Gastrocnemius medialis (tissue), 4 donors: Measurements from ENCODE around the gene CHAF1A. TPM values are rescaled to one million over a fixed set of nuclear protein-coding genes. Genes with fewer than 3 reads are reported as not detected.

Experiments used
- ATAC-seq, 2 donors: fragments of 150-250 bp; one replicate each; pipeline ENCODE4 v1.9.1; 2016
- DNase-seq, 2 donors: peaks; one replicate each; pipeline ENCODE4 v3.0.0-alpha.2; 2019
- H3K27ac ChIP-seq, 4 donors: fragments of 200-600 bp; sonication (generic); 1 replicate in 1 of 4; 2 replicates in 3 of 4; pipeline ENCODE4 v1.5.1; 2016 to 2018; ENCODE audit warnings: mild to moderate bottlenecking in 2 of 4, moderate library complexity in 1 of 4
- H3K27me3 ChIP-seq, 3 donors: fragments of 200-600 bp; sonication (generic) in 2 of 3; 1 replicate in 1 of 3; 2 replicates in 2 of 3; pipeline versions ENCODE4 v1.5.1 to v1.6.0; 2016 to 2019; ENCODE audit warnings: mild to moderate bottlenecking in 1 of 3, moderate library complexity in 1 of 3
- H3K36me3 ChIP-seq, 2 donors: fragments of 200-600 bp; sonication (generic) in 1 of 2; one replicate each; pipeline ENCODE4 v1.5.1; 2017 to 2018
- H3K4me1 ChIP-seq, 2 donors: fragments of 200-600 bp; sonication (generic) in 1 of 2; one replicate each; pipeline ENCODE4 v1.5.1; 2016 to 2017; ENCODE audit warnings: mild to moderate bottlenecking in 2 of 2
- H3K4me3 ChIP-seq, 4 donors: fragments of 200-600 bp; sonication (generic) in 3 of 4; 1 replicate in 1 of 4; 2 replicates in 3 of 4; pipeline ENCODE4 v1.5.1; 2016 to 2019; ENCODE audit warnings: mild to moderate bottlenecking in 2 of 4
- H3K9me3 ChIP-seq, 3 donors: fragments of 200-600 bp; sonication (generic) in 2 of 3; 1 replicate in 1 of 3; 2 replicates in 2 of 3; pipeline ENCODE4 v1.5.1; 2016 to 2019
- CTCF ChIP-seq, 5 experiments: fragments of 450-650 bp in 3 of 5; fragments of 200-600 bp in 2 of 5; sonication (generic) in 2 of 5; IDR thresholded peaks in 4 of 5; conservative IDR thresholded peaks in 1 of 5; 1 replicate in 4 of 5; 2 replicates in 1 of 5; pipeline ENCODE4 v1.5.1; 2016 to 2019; ENCODE audit warnings: antibody characterized with exemption in 5 of 5, mild to moderate bottlenecking in 3 of 5, moderate library complexity in 3 of 5
- POLR2A ChIP-seq, 2 donors: fragments of 450-650 bp; IDR thresholded peaks; one replicate each; pipeline ENCODE4 v1.6.1; 2017; ENCODE audit warnings: antibody characterized with exemption in 2 of 2, mild to moderate bottlenecking in 2 of 2, moderate library complexity in 2 of 2
- in situ Hi-C, 4 donors: fragments of 200-750 bp; cut with MboI; loops; one replicate each; pipeline versions ENCODE4 v1.15.0 to v1.8.0; 2017; ENCODE audit warnings: low sequenced_read_pairs in 4 of 4
- intact Hi-C: fragments of 100-400 bp; cut with DNase I; formaldehyde crosslinking; loops from one replicate; pipeline ENCODE4 v1.15.1; 2023; ENCODE audit warnings: low total_unique reads
- total RNA-seq, 4 donors: library from RNA; depleted of rRNA; stranded (reverse); fragments of >200 nt; gene quantifications; one replicate each; pipeline versions ENCODE4 v1.1.0 to v1.2.3, GENCODE V29; 2016

Gene CHAF1A
- total RNA-seq, 4 donors from 2014 or later: 7.3 to 15.8 (median 9.7) TPM

- no peaks in the 10 kb centered on the region for H3K9me3 ChIP-seq
- in situ Hi-C loops (no loop called here), intact Hi-C loops (no loop called here)
- H3K27me3 ChIP-seq: no peaks in the 10 kb centered on the region
- TF ChIP-seq POLR2A (IDR thresholded peaks at IDR 0.05): no peak
- no peak for TF ChIP-seq CTCF (IDR thresholded peaks at IDR 0.05 in 4 of 5, conservative IDR thresholded peaks at IDR 0.05 in 1 of 5)
- no peak overlapping the region for H3K27ac ChIP-seq
- peaks cover 0 to 51% of the 10 kb centered on the region in 2 donors for H3K36me3 ChIP-seq
- H3K4me1 ChIP-seq: no peaks in the 10 kb centered on the region
- no peak for ATAC-seq
- no peak overlapping the region for H3K4me3 ChIP-seq
- no peak for DNase-seq
Measured at GRCh38 chr19:4360081-4360569, 42.3 kb upstream of the CHAF1A start.

- Histone ChIP-seq H3K27me3 (no peaks in the 10 kb centered on the region), H3K4me3 (no peak overlapping the region), H3K27ac (no peak overlapping the region), H3K4me1 (no peaks in the 10 kb centered on the region), H3K36me3 (peaks cover 0 to 56% of the 10 kb centered on the region in 2 donors), H3K9me3 (no peaks in the 10 kb centered on the region)
- ATAC-seq (no peak), DNase-seq (no peak)
- in situ Hi-C loops (no loop called here), intact Hi-C loops (no loop called here)
- TF ChIP-seq POLR2A (IDR thresholded peaks at IDR 0.05) (no peak), CTCF (IDR thresholded peaks at IDR 0.05 in 4 of 5, conservative IDR thresholded peaks at IDR 0.05 in 1 of 5) (no peak)
Measured at GRCh38 chr19:4360641-4361151, 41.7 kb upstream of the CHAF1A start.

- H3K4me1 ChIP-seq: no peaks in the 10 kb centered on the region
- intact Hi-C loops: no loop called here
Measured at GRCh38 chr19:4361152-4362046, 41.0 kb upstream of the CHAF1A start.

GRCh38 chr19:4362101-4362828 is 40.2 kb upstream of the CHAF1A start:
- Histone ChIP-seq H3K9me3 (no peaks in the 10 kb centered on the region), H3K4me3 (no peak overlapping the region), H3K27me3 (no peaks in the 10 kb centered on the region), H3K4me1 (peaks cover 0 to 6% of the 10 kb centered on the region in 2 donors), H3K27ac (no peak overlapping the region), H3K36me3 (peaks cover 0 to 65% of the 10 kb centered on the region in 2 donors)
- intact Hi-C loops: no loop called here
- DNase-seq (no peak), ATAC-seq (no peak)
- no peak for TF ChIP-seq CTCF (IDR thresholded peaks at IDR 0.05 in 4 of 5, conservative IDR thresholded peaks at IDR 0.05 in 1 of 5)
- no peak for TF ChIP-seq POLR2A (IDR thresholded peaks at IDR 0.05)
- in situ Hi-C loops: no loop called here

More at GRCh38 chr19:4361152-4362046, 41.0 kb upstream of the CHAF1A start:
- in situ Hi-C loops: no loop called here
- H3K4me3 ChIP-seq: no peak overlapping the region
- no peak for ATAC-seq
- H3K27ac ChIP-seq: no peak overlapping the region
- no peak for TF ChIP-seq CTCF (IDR thresholded peaks at IDR 0.05 in 4 of 5, conservative IDR thresholded peaks at IDR 0.05 in 1 of 5)
- no peak for TF ChIP-seq POLR2A (IDR thresholded peaks at IDR 0.05)
- no peaks in the 10 kb centered on the region for H3K9me3 ChIP-seq
- H3K27me3 ChIP-seq: no peaks in the 10 kb centered on the region
- peaks cover 0 to 63% of the 10 kb centered on the region in 2 donors for H3K36me3 ChIP-seq
- no peak for DNase-seq
